HepG2 (cell line): ENCODE data around the gene ANKS1B. TPM values are rescaled to one million over a fixed set of nuclear protein-coding genes. Genes with fewer than 3 reads are reported as not detected.

Experiments
- ATAC-seq: fragments of 200-7000 bp; cut with Tn5 transposase; 3 replicates; pipeline ENCODE4 v1.9.1; 2020; ENCODE audit warnings: mild to moderate bottlenecking, moderate library complexity
- BruUV-seq: library from RNA; stranded (reverse); fragments of 400-500 nt; replicated peaks from 2 replicates; lab custom pipeline; 2021; lab: Mats Ljungman, UMichigan
- CTCF ChIA-PET: fragments of 300-600 bp; formaldehyde crosslinking; extraction: SDS; loops from one replicate; lab custom pipeline; 2021; ENCODE audit warnings: low total read pairs, inconsistent platforms, low intra/inter-chr PET ratio; lab: Yijun Ruan, JAX
- POLR2A ChIA-PET: fragments of 350-600 bp; sonication (Branson Sonifier 250); formaldehyde crosslinking; loops from one replicate; lab custom pipeline; 2020; ENCODE audit warnings: antibody characterized with exemption, inconsistent platforms; lab: Yijun Ruan, JAX
- DNase-seq: peaks from one replicate; pipeline ENCODE4 v3.0.0-alpha.2; 2015; ENCODE audit warnings: low spot score
- FAIRE-seq: peaks from 3 replicates; lab custom pipeline; 2011; peaks lifted over from hg19 to GRCh38; lab: Jason Lieb, UNC
- H2AFZ ChIP-seq: one replicate; pipeline ENCODE4 v1.6.1; 2011; ENCODE audit warnings: low read length, inconsistent platforms
- H3K27ac ChIP-seq: fragments of 300-600 bp; 3 replicates; pipeline ENCODE4 v1.8.0; 2011; ENCODE audit warnings: mixed run types, mild to moderate bottlenecking, mixed read lengths, low read length, inconsistent platforms; ENCODE audit not compliant: insufficient read depth; ENCODE audit errors: extremely low read length
- H3K27me3 ChIP-seq, 2 experiments: fragments of 200-600 bp in 1 of 2; 2 replicates in 1 of 2; 3 replicates in 1 of 2; pipeline versions ENCODE4 v1.6.0 to v1.8.0; 2011; ENCODE audit warnings: low read length in 2 of 2, mild to moderate bottlenecking in 2 of 2, moderate library complexity in 2 of 2, inconsistent platforms in 1 of 2; ENCODE audit not compliant: insufficient read depth in 2 of 2, control insufficient read depth in 1 of 2
- H3K36me3 ChIP-seq, 2 experiments: fragments of 200-600 bp in 1 of 2; replicated peaks in 1 of 2; 2 replicates in 1 of 2; 3 replicates in 1 of 2; pipeline versions ENCODE4 v1.5.1 to v1.8.0; 2011; ENCODE audit warnings: low read length in 2 of 2, inconsistent platforms in 1 of 2; ENCODE audit not compliant: insufficient read depth in 2 of 2, control insufficient read depth in 1 of 2
- H3K4me1 ChIP-seq: 2 replicates; pipeline ENCODE4 v1.5.1; 2012; ENCODE audit warnings: low read length, inconsistent platforms; ENCODE audit not compliant: insufficient read depth
- H3K4me2 ChIP-seq: 2 replicates; pipeline ENCODE4 v1.6.0; 2011; ENCODE audit warnings: low read depth, low read length, inconsistent platforms
- H3K4me3 ChIP-seq, 3 experiments: fragments of 200-600 bp in 1 of 3; sonication (generic), shearing (Covaris generic) in 1 of 3; replicated peaks in 1 of 3; 2 replicates each; pipeline ENCODE4 v1.5.1; 2011 to 2016; ENCODE audit warnings: low read length in 3 of 3, inconsistent platforms in 2 of 3, low read depth in 2 of 3, mild to moderate bottlenecking in 2 of 3, control low read depth in 1 of 3, mixed read lengths in 1 of 3; ENCODE audit not compliant: insufficient read depth in 1 of 3
- H3K79me2 ChIP-seq: one replicate; pipeline ENCODE4 v1.6.1; 2011; ENCODE audit warnings: low read length, inconsistent platforms; ENCODE audit not compliant: insufficient read depth
- H3K9ac ChIP-seq: 2 replicates; pipeline ENCODE4 v1.6.0; 2011; ENCODE audit warnings: mild to moderate bottlenecking, low read depth, low read length, inconsistent platforms; ENCODE audit not compliant: insufficient read depth
- H3K9me3 ChIP-seq: 2 replicates; pipeline ENCODE4 v1.5.1; 2012; ENCODE audit warnings: mild to moderate bottlenecking, low read length
- H4K20me1 ChIP-seq: 2 replicates; pipeline ENCODE4 v1.6.0; 2011; ENCODE audit warnings: inconsistent platforms, mild to moderate bottlenecking, low read length, moderate library complexity; ENCODE audit not compliant: insufficient read depth
- CAMTA2 ChIP-seq: sonication (generic); formaldehyde crosslinking; IDR thresholded peaks from 2 replicates; pipeline ENCODE4 v1.4.0; 2020; ENCODE audit warnings: mild to moderate bottlenecking, missing genetic modification reagents, borderline replicate concordance
- DRAP1 ChIP-seq: IDR thresholded peaks from 2 replicates; pipeline ENCODE4 v1.6.1; 2016; ENCODE audit warnings: missing genetic modification reagents, missing compliant biosample characterization
- HES4 ChIP-seq: sonication (generic); formaldehyde crosslinking; IDR thresholded peaks from 2 replicates; pipeline ENCODE4 v1.9.0; 2021; ENCODE audit warnings: mild to moderate bottlenecking, missing genetic modification reagents, borderline replicate concordance
- HNRNPH1 ChIP-seq: fragments of 200-400 bp; formaldehyde crosslinking; optimal IDR thresholded peaks from 2 replicates; pipeline ENCODE3; 2017; ENCODE audit warnings: mild to moderate bottlenecking, low read depth, low read length
- IKZF4 ChIP-seq: sonication (generic); formaldehyde crosslinking; IDR thresholded peaks from 2 replicates; pipeline ENCODE4 v1.5.1; 2020; ENCODE audit warnings: borderline replicate concordance, mild to moderate bottlenecking, low read depth, missing genetic modification reagents; ENCODE audit errors: not compliant biosample characterization
- KMT2A ChIP-seq: sonication (generic); formaldehyde crosslinking; IDR thresholded peaks from 2 replicates; pipeline ENCODE4 v1.4.0; 2020; ENCODE audit warnings: missing genetic modification reagents
- NR1H2 ChIP-seq: sonication (generic); formaldehyde crosslinking; IDR thresholded peaks from 2 replicates; pipeline ENCODE4 v1.8.1; 2022; ENCODE audit warnings: low read depth, missing genetic modification reagents, borderline replicate concordance
- SAP130 ChIP-seq: IDR thresholded peaks from 2 replicates; pipeline ENCODE4 v1.6.1; 2016; ENCODE audit warnings: low read depth
- SP5 ChIP-seq: IDR thresholded peaks from 2 replicates; pipeline ENCODE4 v1.6.1; 2016; ENCODE audit warnings: low read depth, borderline replicate concordance
- TOPORS ChIP-seq: sonication (generic); formaldehyde crosslinking; IDR thresholded peaks from 2 replicates; pipeline ENCODE4 v1.8.0; 2023; ENCODE audit warnings: mild to moderate bottlenecking, missing genetic modification reagents
- ZFP37 ChIP-seq: sonication (generic); formaldehyde crosslinking; IDR thresholded peaks from 2 replicates; pipeline ENCODE4 v1.4.0; 2020; ENCODE audit warnings: missing genetic modification reagents, borderline replicate concordance
- ZSCAN31 ChIP-seq: sonication (generic); formaldehyde crosslinking; IDR thresholded peaks from 2 replicates; pipeline ENCODE4 v1.5.0; 2020; ENCODE audit warnings: low read depth, mild to moderate bottlenecking, missing genetic modification reagents
- WGBS: methylation state at CpG from one replicate; pipeline ENCODE4 v1.1.6; 2017; ENCODE audit warnings: low lambda C conversion rate; 5-methylcytosine and 5-hydroxymethylcytosine counted together
- in situ Hi-C: cut with HindIII; loops from 2 replicates; pipeline ENCODE4 v1.10.0; 2017; ENCODE audit warnings: low pct_unique_long_range_greater_than_20kb; ENCODE audit not compliant: extremely low pct_ligation_motif_present
- intact Hi-C: fragments of 100-400 bp; cut with micrococcal nuclease; formaldehyde crosslinking; loops from one replicate; pipeline ENCODE4 v1.10.0; 2022; ENCODE audit not compliant: unreplicated experiment
- polyA plus RNA-seq, 8 experiments: library from polyadenylated mRNA; depleted of rRNA in 3 of 8; stranded (reverse) in 7 of 8; unstranded in 1 of 8; fragments of >200 nt; fragmentation: Illumina TruSeq in 4 of 8; extraction: Trizol in 4 of 8; gene quantifications; 2 replicates each; pipeline versions ENCODE4 v1.2.1 to v1.2.3, GENCODE V29; 2011 to 2016; ENCODE audit warnings: low read depth in 4 of 8, missing spikeins in 1 of 8, mixed read lengths in 1 of 8; ENCODE audit not compliant: insufficient read depth in 1 of 8
- total RNA-seq, 5 experiments: library from RNA; depleted of rRNA; stranded (reverse); fragments of >200 nt; fragmentation: Illumina TruSeq; extraction: Trizol; gene quantifications; 2 replicates each; pipeline ENCODE4 v1.2.3, GENCODE V29; 2016; ENCODE audit warnings: low read depth in 1 of 5
- TF ChIP-seq, protein P1 (sequence below): sonication (generic); formaldehyde crosslinking; IDR thresholded peaks from 2 replicates; pipeline ENCODE4 v1.4.0; 2020; ENCODE audit warnings: missing genetic modification reagents, borderline replicate concordance
- TF ChIP-seq, protein P2 (sequence below): sonication (generic); formaldehyde crosslinking; conservative IDR thresholded peaks from 2 replicates; pipeline ENCODE4 v1.4.0; 2020; ENCODE audit warnings: mild to moderate bottlenecking, missing genetic modification reagents, moderate library complexity

Gene ANKS1B
- total and polyA plus RNA-seq, 2 of the 13 experiments (the other 11 are each of a cell fraction or from before 2014, with no cell fraction given): 0.15 TPM; not detected in 1

DNA sequence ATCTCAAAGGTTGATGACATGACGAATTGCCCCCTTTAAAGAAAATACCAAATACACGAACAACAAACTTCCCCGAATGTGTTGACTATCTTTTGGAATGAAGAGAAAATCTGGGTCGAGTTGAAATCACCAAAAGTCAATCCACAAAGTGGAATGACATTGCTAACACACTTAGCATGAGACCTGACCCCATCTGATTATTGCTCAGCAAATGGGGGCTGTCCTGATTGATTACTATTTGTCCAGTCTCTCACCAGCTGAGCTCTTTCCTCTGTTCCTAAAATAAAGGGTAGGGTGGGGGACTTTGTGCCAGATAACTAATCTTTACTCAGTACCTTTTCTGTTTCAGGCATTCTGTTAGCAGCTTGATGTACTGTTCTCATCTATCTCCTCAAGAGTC, 1116.2 kb downstream of the ANKS1B start:
- ATAC-seq (no peak), FAIRE-seq (no peak), DNase-seq (no peak)
- BruUV-seq: no TSS peak
- Histone ChIP-seq H3K9ac (no peak overlapping the region), H2AFZ (no peak overlapping the region), H3K36me3 (no peaks in the 10 kb centered on the region), H3K27ac (no peak overlapping the region), H3K27me3 (peaks cover 0 to 11% of the 10 kb centered on the region in 2 experiments; a peak in 4 of 5 replicates), H3K9me3 (no peaks in the 10 kb centered on the region), H3K4me3 (no peak overlapping the region), H3K4me1 (no peaks in the 10 kb centered on the region), H4K20me1 (no peaks in the 10 kb centered on the region), H3K4me2 (no peak overlapping the region), H3K79me2 (no peaks in the 10 kb centered on the region)
- in situ Hi-C loops: no loop called here
- 2% methylated on average over 4 of the region's 4 CpGs for WGBS
- CTCF ChIA-PET: no interaction called here
- intact Hi-C loops: no loop called here
- TF ChIP-seq DRAP1 (CRISPR knock-in tag) (no peak), ZFP37 (CRISPR knock-in tag) (no peak), SP5 (no peak), IKZF4 (no peak), CAMTA2 (CRISPR knock-in tag) (no peak), ZSCAN31 (no peak), HES4 (CRISPR knock-in tag) (no peak), NR1H2 (CRISPR knock-in tag) (no peak), KMT2A (CRISPR knock-in tag) (no peak), HNRNPH1 (no peak), TOPORS (CRISPR knock-in tag) (no peak), SAP130 (CRISPR knock-in tag) (no peak)
- TF ChIP-seq, protein P1, sequence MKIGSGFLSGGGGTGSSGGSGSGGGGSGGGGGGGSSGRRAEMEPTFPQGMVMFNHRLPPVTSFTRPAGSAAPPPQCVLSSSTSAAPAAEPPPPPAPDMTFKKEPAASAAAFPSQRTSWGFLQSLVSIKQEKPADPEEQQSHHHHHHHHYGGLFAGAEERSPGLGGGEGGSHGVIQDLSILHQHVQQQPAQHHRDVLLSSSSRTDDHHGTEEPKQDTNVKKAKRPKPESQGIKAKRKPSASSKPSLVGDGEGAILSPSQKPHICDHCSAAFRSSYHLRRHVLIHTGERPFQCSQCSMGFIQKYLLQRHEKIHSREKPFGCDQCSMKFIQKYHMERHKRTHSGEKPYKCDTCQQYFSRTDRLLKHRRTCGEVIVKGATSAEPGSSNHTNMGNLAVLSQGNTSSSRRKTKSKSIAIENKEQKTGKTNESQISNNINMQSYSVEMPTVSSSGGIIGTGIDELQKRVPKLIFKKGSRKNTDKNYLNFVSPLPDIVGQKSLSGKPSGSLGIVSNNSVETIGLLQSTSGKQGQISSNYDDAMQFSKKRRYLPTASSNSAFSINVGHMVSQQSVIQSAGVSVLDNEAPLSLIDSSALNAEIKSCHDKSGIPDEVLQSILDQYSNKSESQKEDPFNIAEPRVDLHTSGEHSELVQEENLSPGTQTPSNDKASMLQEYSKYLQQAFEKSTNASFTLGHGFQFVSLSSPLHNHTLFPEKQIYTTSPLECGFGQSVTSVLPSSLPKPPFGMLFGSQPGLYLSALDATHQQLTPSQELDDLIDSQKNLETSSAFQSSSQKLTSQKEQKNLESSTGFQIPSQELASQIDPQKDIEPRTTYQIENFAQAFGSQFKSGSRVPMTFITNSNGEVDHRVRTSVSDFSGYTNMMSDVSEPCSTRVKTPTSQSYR (CRISPR knock-in tag): no peak
- TF ChIP-seq, protein P2, sequence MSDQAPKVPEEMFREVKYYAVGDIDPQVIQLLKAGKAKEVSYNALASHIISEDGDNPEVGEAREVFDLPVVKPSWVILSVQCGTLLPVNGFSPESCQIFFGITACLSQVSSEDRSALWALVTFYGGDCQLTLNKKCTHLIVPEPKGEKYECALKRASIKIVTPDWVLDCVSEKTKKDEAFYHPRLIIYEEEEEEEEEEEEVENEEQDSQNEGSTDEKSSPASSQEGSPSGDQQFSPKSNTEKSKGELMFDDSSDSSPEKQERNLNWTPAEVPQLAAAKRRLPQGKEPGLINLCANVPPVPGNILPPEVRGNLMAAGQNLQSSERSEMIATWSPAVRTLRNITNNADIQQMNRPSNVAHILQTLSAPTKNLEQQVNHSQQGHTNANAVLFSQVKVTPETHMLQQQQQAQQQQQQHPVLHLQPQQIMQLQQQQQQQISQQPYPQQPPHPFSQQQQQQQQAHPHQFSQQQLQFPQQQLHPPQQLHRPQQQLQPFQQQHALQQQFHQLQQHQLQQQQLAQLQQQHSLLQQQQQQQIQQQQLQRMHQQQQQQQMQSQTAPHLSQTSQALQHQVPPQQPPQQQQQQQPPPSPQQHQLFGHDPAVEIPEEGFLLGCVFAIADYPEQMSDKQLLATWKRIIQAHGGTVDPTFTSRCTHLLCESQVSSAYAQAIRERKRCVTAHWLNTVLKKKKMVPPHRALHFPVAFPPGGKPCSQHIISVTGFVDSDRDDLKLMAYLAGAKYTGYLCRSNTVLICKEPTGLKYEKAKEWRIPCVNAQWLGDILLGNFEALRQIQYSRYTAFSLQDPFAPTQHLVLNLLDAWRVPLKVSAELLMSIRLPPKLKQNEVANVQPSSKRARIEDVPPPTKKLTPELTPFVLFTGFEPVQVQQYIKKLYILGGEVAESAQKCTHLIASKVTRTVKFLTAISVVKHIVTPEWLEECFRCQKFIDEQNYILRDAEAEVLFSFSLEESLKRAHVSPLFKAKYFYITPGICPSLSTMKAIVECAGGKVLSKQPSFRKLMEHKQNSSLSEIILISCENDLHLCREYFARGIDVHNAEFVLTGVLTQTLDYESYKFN (CRISPR knock-in tag): no peak
- POLR2A ChIA-PET: no interaction called here
